ENCODE results near the gene TWIST1.
A peak's percentile ranks its signal among the peaks of the same experiment; 100 is the strongest.

Gene TWIST1

DNA sequence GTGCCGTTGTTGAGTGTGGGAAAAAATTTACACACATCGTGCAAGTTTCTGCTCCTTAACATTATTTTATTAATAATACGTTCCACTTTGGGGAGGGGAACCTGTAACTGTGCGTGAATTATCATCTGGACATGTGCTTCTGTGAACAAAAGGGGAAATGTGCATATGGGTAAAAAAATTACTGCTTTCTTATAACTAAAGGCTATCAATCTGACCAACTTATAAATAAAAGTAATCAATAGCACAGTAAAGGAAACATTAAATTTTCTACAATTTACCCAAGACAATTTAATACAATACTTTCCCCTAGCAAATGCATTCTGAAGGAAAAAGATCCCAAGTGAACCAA lies 4.5 kb downstream of the TWIST1 start:
- no peak for DNase-seq

DNA sequence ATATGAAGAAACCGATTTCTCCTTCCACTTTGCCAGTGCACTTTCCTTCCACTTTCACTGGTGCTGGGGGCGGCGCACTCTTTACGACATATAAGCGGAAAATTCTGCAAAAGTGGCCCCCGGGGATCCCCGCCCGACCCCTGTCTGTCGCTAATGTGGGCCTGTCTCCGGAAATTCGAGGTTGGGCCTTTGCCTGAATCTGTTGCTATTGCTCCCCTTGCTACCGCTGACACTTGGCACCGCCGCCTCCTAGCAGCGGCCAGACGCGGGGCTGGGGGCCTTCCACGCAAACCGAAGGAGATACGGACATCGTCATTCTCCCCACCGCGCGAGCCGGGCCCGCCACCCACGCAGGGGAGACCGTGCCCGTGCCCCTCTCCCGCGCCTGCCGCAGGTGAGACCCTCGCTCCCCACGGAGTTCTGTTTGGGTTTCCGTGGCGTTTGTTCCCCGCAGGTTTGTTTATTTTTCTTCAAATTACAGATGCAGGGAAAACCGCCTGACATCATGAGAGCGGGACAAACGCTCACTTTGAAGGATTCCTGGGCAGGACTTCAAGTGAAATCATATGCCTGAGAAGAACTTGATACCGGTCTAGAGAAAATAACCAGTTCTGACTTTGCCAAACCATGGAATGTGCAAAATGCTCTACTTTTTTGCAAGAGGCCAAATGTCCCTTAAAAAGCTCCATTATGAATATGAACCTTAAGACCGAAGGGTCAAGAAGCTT lies 5.0 kb downstream of the TWIST1 start:
- peak; percentile 39 for DNase-seq

DNA sequence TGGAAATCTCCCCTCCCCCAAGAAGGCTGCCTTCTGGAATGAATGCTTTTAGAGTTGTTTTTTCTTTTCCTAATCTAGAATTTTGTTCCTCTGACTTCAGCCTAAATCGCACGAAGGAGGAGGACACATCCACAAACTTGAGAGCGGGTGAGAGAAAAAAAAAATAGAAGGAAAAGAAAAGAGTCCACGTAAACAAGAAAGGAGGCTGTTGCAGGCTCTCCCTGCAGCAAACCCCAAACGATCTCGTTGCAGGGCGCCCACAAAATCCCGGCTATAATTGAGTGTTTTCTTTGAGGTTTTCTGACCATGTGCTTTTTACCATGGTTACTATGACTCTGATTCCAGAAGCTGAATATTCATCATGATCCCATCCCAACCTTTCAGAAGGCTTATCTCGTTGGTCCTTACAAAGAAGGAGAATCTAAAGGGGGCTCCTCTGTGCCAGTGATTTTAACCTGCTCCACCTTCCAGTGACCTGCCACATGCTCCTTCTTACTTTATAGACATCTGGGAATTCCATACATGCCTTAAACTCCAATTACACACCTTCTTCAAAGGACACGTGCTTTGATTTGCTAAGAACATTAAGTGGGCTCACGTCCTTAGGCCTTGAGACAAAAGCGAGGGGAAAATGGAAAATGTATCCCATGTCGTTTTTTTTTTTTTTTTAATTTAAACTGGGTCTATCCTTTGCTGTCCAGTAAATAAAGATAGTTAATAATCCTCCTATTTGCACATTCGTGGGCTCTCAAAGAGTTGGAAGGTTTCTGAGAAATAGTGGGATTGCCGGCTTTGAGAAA lies 5.8 kb downstream of the TWIST1 start:
- no peak for DNase-seq

DNA sequence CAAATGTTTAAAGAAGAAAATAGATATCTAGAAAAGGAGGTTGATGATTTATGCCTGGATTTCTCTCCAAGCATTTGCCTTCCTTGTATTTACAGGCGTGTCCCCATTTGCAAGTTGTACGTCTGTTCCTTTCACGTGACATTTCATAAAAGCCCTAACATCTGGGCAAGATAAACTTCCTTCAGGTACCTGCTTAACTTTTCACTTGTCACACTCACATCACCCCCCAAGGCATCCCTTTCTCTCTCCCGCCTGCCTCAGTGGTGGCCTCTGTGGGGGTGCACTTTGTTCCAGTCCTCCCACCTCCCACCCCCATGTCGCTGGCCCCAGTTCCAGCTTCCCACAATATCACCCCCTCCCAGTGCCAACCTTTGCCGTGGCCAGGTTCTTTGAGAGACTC lies 6.7 kb downstream of the TWIST1 start:
- no peak for DNase-seq

DNA sequence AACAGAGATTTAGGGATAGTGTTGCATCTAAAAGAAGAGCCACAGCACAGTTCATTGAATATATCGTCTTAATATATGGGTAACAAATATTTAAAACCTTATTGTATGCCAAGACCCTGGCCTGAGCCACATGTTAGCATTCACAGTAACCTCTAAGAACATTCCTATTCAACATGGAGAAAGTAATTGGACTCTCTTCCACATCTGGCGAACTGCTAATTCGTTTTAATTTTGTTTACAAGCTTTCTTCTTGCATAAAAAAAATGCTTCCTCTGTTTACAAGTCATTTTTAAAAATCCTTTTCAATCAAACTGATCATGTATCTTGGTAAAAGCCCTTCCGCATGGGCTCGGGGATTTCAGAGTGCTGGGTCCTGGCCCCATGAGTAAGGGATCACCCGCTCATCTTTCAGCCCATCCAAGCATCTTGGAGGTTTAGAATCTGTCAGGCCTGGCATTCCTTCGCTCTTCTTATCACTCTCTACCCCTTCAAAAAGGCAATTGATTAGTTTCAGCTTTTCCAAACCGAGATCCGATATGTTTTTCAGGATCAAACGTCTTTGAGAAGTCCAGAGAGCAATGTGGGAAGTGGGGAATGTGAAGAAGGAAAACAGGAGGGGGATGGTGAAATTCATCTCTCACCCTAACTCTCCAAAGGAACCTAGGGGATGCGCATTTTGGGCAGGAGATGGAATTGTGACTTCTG lies 7.3 kb downstream of the TWIST1 start:
- DNase-seq, result no peak

DNA sequence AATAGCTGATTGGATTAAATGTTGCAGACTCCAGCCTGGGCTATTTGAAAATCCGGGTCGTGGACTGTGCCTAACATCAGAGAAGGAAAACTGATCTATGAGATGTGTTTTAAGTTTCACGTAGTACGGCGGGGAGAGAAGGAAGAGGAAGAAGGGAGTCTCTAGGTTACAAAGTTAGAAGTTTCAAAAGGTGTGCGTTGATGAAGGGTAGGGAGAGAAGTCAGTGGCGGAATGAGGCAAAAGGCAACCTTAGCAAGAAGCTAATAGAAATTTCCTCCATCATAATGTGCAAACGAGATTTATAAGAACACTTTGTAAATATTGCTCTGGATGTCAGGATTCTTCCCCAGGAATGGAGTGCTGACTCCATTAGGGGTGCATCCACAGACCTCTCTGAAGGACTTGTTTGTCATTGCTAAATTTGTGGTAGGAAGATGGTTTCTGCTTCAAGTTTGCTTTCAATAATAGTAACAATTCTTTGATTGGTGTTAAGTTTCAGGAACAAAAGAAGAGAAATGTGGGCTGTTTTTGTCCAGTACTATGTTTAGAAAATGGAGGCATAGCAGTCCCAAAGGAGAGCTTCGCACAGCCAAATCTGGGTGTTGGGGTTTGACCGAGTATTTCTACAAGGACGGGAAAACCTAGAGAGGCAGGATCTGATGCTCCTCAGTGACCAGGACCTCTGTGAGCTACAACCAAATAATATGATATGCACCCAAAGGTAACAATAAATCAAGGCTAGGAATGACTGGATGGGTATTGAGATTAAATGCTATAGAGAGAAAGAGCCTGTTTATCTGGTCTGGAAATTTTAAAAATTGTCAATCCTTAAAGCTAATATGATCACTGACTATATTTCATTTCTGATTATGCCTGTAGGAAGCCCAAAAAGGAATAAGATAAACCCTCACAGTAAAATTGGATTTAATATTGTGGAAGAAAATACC lies 8.2 kb downstream of the TWIST1 start:
- DNase-seq, result no peak

DNA sequence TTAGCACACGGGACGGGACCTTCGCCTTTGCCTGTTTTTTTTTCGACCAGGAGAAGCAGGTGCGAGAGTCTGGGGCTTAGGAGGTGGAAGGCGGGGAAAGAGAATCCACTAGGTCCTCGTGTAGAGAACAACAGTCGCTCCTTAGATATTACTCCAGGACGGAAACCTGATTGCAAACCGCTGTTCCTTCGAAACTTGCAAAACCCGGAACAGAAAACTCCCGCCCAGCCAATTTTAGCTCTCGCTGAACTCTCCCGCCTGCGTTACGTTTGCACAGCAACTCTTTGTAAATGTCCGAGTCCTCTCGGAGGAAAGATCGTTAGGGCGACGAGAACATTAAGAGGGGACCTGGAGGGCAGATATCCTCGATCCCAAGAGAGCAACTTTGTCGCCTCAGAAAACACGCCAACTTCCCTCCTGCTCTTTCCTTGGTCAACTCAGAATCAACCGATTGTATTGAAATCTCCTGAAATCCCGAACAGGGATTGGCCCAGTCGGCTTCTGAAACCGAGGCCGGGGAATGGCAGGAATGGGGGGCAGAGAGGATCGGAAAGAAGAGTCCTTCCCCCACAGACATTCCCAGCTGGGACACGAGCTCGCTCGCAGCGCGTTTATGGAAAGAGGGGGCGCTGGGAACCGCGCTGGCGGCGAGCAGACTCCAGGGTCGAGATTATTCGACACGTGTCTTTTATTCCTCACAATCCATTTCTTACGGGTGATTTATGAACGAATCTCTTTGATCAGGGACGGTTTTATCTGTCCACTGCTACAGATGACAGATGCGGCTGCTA lies 9.9 kb downstream of the TWIST1 start:
- DNase-seq, result peak; percentile 55

DNA sequence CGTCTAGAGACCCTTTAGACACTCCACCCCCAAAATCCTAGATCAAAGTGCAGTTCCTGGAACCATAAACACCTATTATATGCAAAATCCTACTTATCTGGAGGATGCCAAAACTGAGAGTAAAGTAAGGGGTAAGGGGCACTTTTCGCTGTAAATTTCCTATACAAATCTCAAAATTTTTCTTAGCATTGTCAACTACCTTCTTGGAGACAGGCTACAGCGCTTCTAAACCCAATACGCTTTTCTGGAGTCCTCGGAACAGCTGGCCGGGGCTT lies 10.4 kb downstream of the TWIST1 start:
- DNase-seq, result no peak

DNA sequence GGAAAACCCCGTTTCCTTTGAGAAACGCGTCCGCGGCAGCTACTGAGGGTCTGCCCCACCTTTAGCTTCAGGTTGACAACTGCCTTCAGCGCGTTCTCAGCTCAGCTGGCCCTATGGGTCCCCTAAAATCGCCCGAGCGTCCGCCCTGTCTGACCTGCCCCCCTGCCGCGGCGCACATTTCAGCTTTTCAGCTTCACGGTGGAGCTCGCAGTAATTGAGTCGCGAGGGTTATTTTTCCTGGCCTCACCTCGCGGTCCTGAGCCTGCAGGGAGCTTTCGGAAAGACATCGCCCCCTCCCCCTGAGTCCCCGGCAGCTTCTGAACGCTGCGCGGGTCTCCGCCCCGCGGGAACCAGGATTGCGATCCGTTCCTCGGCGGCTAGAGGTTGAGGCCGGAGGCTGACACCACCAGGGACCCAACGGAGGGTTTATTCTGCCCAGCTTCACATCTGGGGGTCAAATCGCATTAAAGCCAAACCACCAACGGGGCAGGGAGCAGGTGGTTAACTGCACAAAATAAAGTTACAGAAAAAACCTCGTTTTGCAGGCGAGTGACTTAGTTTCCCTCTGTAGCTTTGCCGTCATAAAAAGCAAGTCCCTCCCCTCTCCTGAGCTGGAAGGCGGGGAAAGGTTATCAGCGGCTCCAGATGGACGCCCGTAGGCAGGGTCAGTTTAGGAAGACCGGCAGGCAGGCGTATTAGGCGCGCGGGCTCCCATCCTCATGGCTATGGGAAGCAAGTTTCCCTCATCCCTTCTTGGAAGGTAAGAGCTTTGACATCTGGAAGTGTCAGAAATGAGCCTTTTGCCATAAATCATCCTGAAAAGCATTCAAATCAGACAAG lies 11.0 kb downstream of the TWIST1 start:
- no peak for DNase-seq

DNA sequence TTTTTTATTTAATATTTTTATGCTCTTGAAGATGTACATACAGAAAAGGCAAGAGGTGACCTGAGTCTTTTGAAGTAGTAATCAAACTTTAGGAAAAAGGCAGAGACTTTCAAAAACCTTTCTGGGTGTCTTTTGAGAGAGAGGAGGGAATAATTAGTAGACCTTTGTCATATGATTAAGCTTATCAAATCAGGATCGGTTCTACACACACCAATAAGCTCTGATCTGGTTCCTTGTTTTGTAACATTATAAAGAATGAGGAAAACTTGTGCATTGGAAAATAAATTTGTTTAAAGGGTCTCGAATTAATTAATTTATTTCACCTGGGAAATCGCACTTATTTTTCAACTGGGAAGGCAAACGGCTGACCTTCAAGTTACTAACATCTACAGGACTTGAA lies 11.9 kb downstream of the TWIST1 start:
- no peak for DNase-seq

DNA sequence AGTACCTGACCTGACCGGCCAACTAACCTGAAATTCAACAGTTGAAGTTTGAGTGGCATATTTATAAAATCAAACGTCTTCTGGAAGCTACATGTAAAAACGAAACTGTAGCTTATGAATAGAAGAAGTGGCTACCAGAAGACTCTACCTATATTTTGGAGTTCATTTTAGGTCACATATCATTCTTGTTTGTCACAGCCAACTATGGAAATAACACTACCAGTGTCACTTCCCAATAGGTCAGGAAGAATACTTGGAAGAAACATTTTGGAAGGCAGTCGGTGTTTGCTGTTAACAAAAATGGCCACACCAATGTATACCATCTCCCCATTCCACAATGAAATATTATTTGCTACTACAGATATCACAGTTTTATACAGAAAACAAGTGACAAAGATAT lies 12.6 kb downstream of the TWIST1 start:
- DNase-seq, result no peak

DNA sequence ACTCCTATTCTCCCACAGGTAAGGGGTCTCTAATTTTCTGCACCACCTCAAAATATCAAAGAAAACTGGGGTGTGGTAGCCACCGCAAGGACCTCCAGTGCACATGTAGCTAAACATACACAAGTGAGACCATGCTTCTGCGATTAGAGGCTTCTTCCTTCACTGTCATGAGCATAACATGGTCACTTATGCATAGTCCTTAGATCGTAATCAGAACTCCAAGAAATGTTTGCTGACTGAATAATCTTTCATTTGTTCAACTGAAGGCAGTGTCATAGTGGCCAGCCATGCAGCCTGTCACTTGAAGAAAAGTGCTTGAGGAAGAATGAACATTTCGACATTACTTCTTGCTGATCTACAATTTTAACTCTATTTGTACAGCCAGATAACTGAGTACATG lies 14.6 kb downstream of the TWIST1 start:
- DNase-seq, result no peak

DNA sequence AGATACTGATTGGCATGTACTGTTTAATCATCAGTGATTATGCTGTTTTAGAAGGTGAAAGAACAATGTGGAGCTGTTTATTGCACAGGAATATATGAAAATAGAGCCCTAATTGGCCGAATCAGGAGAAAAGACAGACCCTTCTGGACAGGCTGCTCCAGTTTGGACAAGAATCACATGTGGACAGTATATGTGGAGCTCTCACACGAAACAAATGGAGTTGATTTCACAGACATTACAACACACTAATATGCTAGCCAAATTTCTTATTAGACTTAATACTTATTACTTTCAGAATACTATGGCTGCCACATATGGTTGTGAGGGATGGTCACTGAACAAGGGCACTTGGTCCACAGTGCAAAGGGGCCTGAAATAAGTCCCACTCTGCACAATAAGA lies 15.5 kb downstream of the TWIST1 start:
- no peak for DNase-seq

DNA sequence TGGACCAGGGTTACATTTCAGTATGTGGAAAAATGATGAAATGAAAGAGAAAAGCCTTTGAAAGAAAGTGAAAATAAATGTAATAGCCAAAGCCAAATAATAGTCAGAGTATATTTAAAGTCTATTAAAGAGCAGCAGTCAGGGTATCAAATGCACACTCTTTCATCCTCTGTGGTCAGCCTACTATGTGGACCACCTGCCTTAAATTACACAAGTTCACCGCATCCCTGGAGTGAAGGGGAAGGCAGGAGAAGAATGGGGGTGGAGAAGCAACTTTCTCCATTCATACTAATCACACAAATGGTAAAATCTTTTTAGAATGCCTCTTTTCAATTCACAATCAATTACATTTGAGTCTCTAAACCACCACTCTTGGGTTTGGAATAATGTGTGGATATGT lies 16.0 kb downstream of the TWIST1 start:
- no peak for DNase-seq

DNA sequence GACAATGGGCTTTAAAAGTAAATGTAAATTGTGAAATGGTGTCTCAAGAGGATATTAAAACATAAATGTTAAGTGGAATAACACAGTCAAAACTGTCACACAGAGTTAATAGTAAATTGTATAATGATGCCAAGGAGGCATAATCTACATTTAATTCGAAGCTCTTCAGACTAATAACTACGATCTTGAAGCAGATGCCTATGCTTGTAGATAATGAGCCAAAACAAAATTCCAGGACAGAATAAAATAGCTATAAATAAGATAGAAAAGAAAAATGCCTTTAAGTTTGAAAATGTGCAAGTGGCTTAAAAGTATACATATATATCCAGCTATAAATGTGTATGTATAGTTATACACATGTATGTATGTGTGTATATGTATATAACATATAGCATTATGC lies 17.5 kb downstream of the TWIST1 start:
- DNase-seq, result no peak

DNA sequence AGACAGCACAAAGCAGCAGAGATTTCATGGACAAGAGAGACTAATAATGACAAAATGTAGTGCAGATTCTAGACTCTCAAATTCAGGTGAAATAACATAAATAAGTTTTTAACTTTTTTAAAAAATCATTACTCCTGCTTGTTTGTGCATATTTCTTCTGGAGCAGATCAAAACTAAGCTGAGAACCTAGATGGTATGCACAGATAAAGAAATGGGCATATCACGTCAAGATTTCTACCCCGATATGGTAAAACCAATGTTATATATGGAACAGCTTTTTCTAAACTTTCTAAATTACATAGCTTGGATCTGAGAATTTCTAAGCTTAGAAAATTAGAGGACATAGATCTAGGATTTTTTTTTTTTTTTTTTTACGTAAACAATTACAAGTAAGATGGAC lies 18.2 kb downstream of the TWIST1 start:
- DNase-seq, result no peak

DNA sequence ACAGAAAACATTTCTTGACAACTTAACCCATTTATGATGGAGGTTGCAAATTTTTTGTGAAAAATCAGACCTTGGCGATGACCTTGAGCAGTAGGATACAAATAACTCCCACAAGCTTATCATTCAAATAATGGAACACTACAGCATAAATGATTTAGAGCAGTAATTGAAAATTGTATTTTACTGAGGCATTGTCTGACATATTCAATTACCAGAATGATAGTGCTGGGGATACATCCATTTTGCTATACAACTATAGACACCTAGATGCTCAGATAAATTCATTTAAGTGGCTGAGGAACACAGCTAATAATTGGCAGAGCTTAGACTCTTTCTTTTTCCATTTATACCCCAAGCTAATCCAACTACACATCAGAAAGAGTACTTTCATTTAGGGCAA lies 18.9 kb downstream of the TWIST1 start:
- DNase-seq, result no peak

DNA sequence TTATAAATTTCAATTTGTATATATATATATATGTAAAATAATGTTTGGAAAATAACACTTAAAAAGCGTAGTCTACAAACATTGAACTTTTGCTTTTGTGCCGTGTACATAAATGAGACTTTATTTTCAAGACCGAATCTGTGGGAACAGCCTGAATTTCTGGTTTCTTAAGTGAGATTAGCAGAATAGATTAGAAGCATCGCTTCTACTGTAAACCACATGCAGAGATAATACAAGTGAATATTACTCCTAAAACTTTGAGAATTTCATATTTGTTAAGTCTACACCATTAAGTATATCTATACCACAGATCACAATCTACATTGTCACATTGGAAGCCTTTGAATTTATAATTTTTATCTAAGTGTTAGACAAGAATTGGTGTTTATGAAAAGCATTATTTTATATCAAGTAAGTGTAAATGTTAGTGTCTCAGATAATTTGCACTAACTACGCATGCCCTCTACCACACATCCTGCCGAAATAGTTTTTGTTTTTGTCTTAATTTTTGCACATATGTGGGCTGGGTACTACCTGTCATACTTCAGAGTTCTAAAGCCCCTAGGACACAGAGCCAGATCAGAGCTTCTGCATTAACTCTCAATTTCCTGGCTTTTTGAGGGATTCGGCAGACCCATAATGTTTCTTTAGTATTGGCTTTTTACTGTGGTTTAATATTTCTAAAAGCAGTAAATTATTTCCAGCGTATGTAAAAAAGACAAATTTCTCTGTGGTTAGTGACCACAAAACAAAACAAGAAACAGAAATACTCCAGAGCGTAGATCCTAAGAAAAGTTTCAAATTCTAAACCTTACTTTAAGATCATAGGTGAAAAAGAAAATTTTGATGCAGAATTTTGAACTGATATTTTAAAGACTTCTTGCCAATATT lies 20.0 kb downstream of the TWIST1 start:
- no peak for DNase-seq

DNA sequence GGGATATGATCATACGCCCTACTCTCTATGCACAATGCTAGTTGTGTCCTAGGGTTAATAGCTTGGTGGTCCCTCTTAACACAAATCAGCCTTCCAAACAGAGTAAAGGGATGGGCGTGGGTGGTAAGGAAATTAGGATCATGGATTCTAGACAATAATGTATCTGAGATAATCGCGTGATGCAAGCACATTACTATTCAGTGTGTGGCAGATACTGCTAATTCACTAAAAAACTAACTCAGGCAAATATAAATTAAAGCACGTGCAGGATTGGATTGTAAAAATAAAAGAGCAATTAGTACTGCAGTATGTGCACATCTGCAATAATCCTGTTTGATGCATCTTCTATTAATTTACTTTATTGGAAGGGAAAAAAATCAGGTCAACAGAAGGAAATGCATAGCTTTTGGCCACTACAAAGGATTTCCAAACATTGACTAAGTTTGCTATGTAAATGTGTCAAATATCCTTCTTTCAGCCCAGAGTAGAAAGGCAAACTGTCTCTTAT lies 22.0 kb downstream of the TWIST1 start:
- no peak for DNase-seq
